ENCODE data around the gene TRIM43. TPM values are rescaled to one million over a fixed set of nuclear protein-coding genes. Genes with fewer than 3 reads are reported as not detected.
"Not testable (repeated sequence)": the region's sequence is repeated elsewhere in the genome, so short reads cannot be mapped to it uniquely, and the experiment has no call there.

TRIM43 gene
- total RNA-seq: not detected in 2 replicates
- not detected in 2 replicates for polyA plus RNA-seq

DNA sequence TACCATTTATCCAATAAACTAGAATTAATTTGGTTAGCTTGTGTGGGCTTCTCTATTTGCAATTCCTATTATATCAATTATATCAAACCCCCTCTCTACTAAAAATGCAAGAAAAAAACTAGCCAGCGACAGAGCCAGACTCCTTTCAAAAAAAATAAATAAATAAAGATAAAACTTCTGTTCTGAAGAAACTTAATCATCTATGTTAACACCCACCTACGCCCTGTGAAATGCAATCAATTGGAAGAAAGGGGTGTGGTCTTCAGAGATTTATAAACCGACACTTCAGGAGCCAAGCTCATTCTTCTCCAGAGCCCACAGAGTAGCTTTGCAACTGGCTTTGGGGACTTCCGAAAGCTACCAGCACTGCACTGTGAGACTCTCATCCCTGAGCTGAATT lies at the start of gene TRIM43:
TSS of gene TRIM43 (plus strand) at position 301 of the 400 bp plus-strand sequence. CDS start 2,023 bp downstream, outside the sequence.
- H3K36me3 ChIP-seq; H3K9me3 ChIP-seq (ENCODE audit: low read depth); H3K4me1 ChIP-seq (ENCODE audit: low read depth); H3K4me3 ChIP-seq; H3K27ac ChIP-seq; DNase-seq (ENCODE audit: low read depth in 1 of 2, low spot score in 1 of 2); H3K27me3 ChIP-seq: not testable (repeated sequence)

DNA sequence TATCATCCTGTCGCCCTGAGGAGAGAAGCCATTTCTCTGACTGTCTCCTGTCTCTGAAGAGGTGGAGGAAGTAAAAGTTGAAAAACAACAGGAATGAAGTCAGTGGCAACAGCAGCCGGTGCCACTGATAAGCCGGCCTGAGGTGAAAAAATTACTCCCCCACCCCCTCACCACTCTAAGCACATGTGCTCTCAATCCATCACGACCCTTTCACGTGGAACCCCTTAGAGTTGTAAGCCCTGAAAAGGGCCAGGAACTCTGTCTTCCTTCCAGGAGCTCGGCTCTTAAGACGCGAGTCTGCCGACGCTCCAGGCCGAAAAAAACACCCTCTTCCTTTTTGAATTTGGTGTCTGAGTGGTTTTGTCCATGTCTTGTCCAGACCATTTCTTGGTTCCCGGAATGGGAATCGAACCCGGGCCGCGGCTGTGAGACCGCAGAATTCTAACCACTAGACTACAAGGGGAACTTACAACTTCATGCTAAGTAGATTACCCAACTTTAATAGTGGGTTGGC lies 40.7 kb upstream of the TRIM43 start:
- no peak overlapping the region for H3K4me3 ChIP-seq
- H3K9me3 ChIP-seq (ENCODE audit: low read depth): no peaks in the 10 kb centered on the region
- TF ChIP-seq, protein P1, sequence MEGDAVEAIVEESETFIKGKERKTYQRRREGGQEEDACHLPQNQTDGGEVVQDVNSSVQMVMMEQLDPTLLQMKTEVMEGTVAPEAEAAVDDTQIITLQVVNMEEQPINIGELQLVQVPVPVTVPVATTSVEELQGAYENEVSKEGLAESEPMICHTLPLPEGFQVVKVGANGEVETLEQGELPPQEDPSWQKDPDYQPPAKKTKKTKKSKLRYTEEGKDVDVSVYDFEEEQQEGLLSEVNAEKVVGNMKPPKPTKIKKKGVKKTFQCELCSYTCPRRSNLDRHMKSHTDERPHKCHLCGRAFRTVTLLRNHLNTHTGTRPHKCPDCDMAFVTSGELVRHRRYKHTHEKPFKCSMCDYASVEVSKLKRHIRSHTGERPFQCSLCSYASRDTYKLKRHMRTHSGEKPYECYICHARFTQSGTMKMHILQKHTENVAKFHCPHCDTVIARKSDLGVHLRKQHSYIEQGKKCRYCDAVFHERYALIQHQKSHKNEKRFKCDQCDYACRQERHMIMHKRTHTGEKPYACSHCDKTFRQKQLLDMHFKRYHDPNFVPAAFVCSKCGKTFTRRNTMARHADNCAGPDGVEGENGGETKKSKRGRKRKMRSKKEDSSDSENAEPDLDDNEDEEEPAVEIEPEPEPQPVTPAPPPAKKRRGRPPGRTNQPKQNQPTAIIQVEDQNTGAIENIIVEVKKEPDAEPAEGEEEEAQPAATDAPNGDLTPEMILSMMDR (IDR thresholded peaks at IDR 0.05; ENCODE audit: low read depth, low read length): no peak
- no peaks in the 10 kb centered on the region for H3K4me1 ChIP-seq (ENCODE audit: low read depth)
- H3K27ac ChIP-seq: no peak overlapping the region
- H3K27me3 ChIP-seq: no peaks in the 10 kb centered on the region
- no peak for DNase-seq (ENCODE audit: low read depth in 1 of 2, low spot score in 1 of 2)
- H3K36me3 ChIP-seq: no peaks in the 10 kb centered on the region

DNA sequence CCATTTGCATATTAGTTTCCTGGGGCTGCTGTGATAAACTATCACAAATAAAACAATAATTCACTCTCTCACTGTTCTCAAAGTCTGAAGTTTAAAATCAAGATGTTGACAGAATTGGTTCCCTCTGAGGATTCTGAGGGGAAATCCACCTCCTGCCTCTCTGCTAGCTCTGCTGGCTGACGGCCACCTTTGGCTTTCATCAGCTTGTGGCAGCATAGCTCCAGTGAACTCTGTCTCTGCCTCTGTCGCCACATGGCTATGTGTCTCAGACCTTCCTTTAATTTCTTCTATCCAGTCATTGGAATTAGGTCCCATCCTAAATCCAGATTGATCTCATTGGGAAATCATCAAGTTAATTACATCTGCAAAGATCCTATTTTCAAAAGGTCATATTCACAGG lies 38.9 kb upstream of the TRIM43 start:
- TF ChIP-seq, protein P1 (IDR thresholded peaks at IDR 0.05; ENCODE audit: low read depth, low read length): no peak
- no peak overlapping the region for H3K4me3 ChIP-seq
- H3K27me3 ChIP-seq: no peaks in the 10 kb centered on the region
- peak; percentile 23 to 27 for DNase-seq (ENCODE audit: low read depth in 1 of 2, low spot score in 1 of 2)
- no peak overlapping the region for H3K27ac ChIP-seq
- no peaks in the 10 kb centered on the region for H3K4me1 ChIP-seq (ENCODE audit: low read depth)
- H3K9me3 ChIP-seq (ENCODE audit: low read depth): no peaks in the 10 kb centered on the region
- no peaks in the 10 kb centered on the region for H3K36me3 ChIP-seq

DNA sequence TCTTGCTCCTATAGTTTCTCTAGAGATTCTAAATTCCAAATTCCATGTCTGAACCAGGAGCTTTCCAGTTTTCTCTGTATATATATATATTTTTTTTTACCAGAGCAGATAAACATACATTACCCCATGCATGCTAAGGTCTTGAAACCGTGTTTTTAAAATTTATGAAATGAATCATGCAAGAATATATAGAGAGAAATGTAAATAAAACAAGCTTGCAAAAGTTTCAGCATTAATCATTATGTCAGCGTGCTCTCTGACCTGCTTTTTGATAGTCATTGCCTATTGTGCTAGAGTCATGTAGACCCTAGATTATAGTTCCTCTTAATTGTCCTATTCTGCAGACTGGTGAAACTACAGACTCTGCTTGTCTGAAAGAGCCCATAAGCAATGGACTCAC lies 22.6 kb upstream of the TRIM43 start:
- Histone ChIP-seq H3K27ac (no peak overlapping the region), H3K27me3 (peaks cover 3% of the 10 kb centered on the region), H3K36me3 (no peaks in the 10 kb centered on the region), H3K4me1 (ENCODE audit: low read depth) (no peaks in the 10 kb centered on the region), H3K9me3 (ENCODE audit: low read depth) (no peaks in the 10 kb centered on the region), H3K4me3 (no peak overlapping the region)
- no peak for DNase-seq (ENCODE audit: low read depth in 1 of 2, low spot score in 1 of 2)
- TF ChIP-seq, protein P1 (IDR thresholded peaks at IDR 0.05; ENCODE audit: low read depth, low read length): no peak

DNA sequence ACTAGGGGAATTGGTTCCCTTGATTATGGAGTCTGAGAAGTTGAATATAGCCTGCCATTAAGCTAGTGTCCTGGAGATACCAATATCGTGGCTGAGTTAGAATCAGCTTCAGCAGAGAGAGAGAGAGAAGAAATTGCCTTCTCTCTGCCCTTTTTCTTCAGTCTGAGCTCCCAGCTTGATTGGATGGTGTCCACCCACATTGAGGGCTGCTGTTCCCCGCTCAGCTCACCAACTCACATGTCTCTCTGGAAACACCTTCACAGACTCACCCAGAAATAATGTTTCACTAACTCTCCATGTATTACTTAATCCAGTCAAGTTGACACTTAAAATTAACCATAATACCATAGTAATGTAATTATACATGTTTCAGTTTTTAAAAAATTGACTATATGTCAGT lies 17.9 kb upstream of the TRIM43 start:
- no peak for DNase-seq (ENCODE audit: low read depth in 1 of 2, low spot score in 1 of 2)
- peaks cover 7% of the 10 kb centered on the region for H3K4me1 ChIP-seq (ENCODE audit: low read depth)
- H3K27ac ChIP-seq: no peak overlapping the region
- no peaks in the 10 kb centered on the region for H3K36me3 ChIP-seq
- H3K4me3 ChIP-seq: no peak overlapping the region
- TF ChIP-seq, protein P1 (IDR thresholded peaks at IDR 0.05; ENCODE audit: low read depth, low read length): no peak
- H3K27me3 ChIP-seq: peaks cover 3% of the 10 kb centered on the region
- H3K9me3 ChIP-seq (ENCODE audit: low read depth): no peaks in the 10 kb centered on the region

DNA sequence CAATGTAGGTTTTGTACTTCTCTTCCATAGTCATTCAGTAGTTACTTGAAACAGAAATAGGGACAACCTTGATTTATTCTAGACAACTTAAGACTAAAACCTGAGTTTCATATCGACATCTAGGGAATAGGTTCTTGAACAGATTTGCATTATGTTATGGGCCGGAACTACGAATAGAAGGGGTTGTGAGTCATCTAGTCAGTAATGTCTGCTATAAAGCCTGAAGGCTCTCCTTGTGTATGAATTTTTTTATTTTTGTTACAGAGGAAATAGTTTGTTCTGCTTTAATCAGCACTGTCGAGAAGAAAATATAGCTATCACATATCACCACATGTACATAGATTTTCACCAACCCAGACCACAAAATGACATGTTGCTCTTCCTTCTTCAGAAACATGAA lies 17.3 kb upstream of the TRIM43 start:
- Histone ChIP-seq H3K4me3 (no peak overlapping the region), H3K36me3 (no peaks in the 10 kb centered on the region), H3K27ac (no peak overlapping the region), H3K27me3 (peaks cover 3% of the 10 kb centered on the region), H3K9me3 (ENCODE audit: low read depth) (no peaks in the 10 kb centered on the region), H3K4me1 (ENCODE audit: low read depth) (peaks cover 7% of the 10 kb centered on the region)
- DNase-seq (ENCODE audit: low read depth in 1 of 2, low spot score in 1 of 2): no peak
- TF ChIP-seq, protein P1 (IDR thresholded peaks at IDR 0.05; ENCODE audit: low read depth, low read length): no peak

Data from cardiac muscle cell (in vitro differentiated cells and primary cell).